Astrocyte (in vitro differentiated cells and primary cell): Measurements from ENCODE around the gene MEAK7.

Experiments used
- CTCF ChIP-seq: IDR thresholded peaks from 2 replicates; pipeline ENCODE4 v1.5.1; 2011; ENCODE audit warnings: low read depth, mild to moderate bottlenecking, inconsistent platforms, low read length, moderate library complexity; ENCODE audit not compliant: insufficient read depth
- EZH2 ChIP-seq: IDR thresholded peaks from 2 replicates; pipeline ENCODE4 v1.6.1; 2012; ENCODE audit warnings: mild to moderate bottlenecking, low read length, inconsistent platforms; ENCODE audit not compliant: insufficient read depth

GRCh38 chr16:84498223-84498610 is 6.2 kb downstream of the MEAK7 start:
- no peak for TF ChIP-seq CTCF
- TF ChIP-seq EZH2, result no peak
